Measurements from ENCODE around the gene BICC1. TPM values are rescaled to one million over a fixed set of nuclear protein-coding genes. Genes with fewer than 3 reads are reported as not detected.

The BICC1 gene
- total RNA-seq, 1 experiment from 2014 or later = not detected

DNA sequence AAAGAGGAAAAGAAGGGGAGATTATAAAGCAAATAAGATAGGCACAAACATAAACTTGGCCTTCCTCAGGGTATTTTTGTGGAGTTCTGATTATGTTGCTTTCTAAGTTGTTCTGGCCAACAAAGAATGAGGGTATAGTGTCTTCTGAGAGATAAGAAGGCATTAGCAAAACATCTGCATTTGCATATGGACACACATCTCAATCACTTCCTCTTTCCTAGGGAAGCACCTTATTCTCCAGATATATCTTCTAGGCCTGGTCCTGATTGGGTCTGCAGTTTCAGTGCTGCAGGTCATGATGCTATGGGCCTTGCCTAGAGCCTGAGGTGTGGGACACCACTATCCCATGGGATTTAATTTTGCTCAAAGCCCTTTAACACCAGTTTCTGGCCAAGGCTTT is 355.0 kb downstream of the BICC1 start:
- Histone ChIP-seq H3K36me3 (ENCODE audit: control insufficient read depth in 1 of 2, insufficient read depth in 2 of 2, low read length in 2 of 2) (no peaks in the 10 kb centered on the region), H3K9me2 (ENCODE audit: insufficient read depth) (no peaks in the 10 kb centered on the region), H3K79me2 (ENCODE audit: insufficient read depth, low read length) (no peaks in the 10 kb centered on the region), H4K20me1 (ENCODE audit: insufficient read depth) (no peaks in the 10 kb centered on the region), H3K27me3 (ENCODE audit: insufficient read depth, low read length) (no peaks in the 10 kb centered on the region), H2AFZ (ENCODE audit: low read depth, low read length, poor library complexity, severe bottlenecking) (no peak overlapping the region), H3K4me2 (ENCODE audit: low read length) (no peak overlapping the region), H3K4me3 (replicated peaks in 1 of 2; ENCODE audit: low read depth in 1 of 2, low read length in 2 of 2) (no peak overlapping the region), H3K9ac (ENCODE audit: low read length) (no peak overlapping the region), H3K9me3 (ENCODE audit: control insufficient read depth in 1 of 2, insufficient read depth in 1 of 2, low read depth in 1 of 2, low read length in 2 of 2) (no peaks in the 10 kb centered on the region), H3K27ac (ENCODE audit: low read depth, low read length) (no peak overlapping the region), H3K4me1 (ENCODE audit: control insufficient read depth in 1 of 2, insufficient read depth in 2 of 2, low read length in 2 of 2) (no peaks in the 10 kb centered on the region)
- intact Hi-C loops (cut with micrococcal nuclease) = no loop called here
- POLR2A ChIA-PET = no interaction called here
- TF ChIP-seq SP1 (IDR thresholded peaks at IDR 0.05; ENCODE audit: low read depth) = no peak
- no peak for TF ChIP-seq SIN3A (IDR thresholded peaks at IDR 0.05; ENCODE audit: low read depth)
- TF ChIP-seq RAD21 (IDR thresholded peaks at IDR 0.05; ENCODE audit: low read depth) = no peak
- no peak for TF ChIP-seq CEBPB (IDR thresholded peaks at IDR 0.05; ENCODE audit: low read depth)
- no peak for TF ChIP-seq EGR1 (IDR thresholded peaks at IDR 0.05; ENCODE audit: low read depth)
- TF ChIP-seq REST (IDR thresholded peaks at IDR 0.05; ENCODE audit: low read depth) = no peak
- no peak for TF ChIP-seq TCF7L2 (IDR thresholded peaks at IDR 0.05; ENCODE audit: borderline replicate concordance, extremely low read depth, insufficient read depth, insufficient read length)
- TF ChIP-seq FOSL1 (IDR thresholded peaks at IDR 0.05; ENCODE audit: low read depth) = no peak
- no peak for TF ChIP-seq JUND (IDR thresholded peaks at IDR 0.05)
- TF ChIP-seq EZH2 (IDR thresholded peaks at IDR 0.05) = no peak
- no peak for TF ChIP-seq ZFX (IDR thresholded peaks at IDR 0.05)
- TF ChIP-seq YY1 (IDR thresholded peaks at IDR 0.05; ENCODE audit: extremely low read depth, insufficient replicate concordance, low read depth, low read length) = no peak
- TF ChIP-seq, protein P1, sequence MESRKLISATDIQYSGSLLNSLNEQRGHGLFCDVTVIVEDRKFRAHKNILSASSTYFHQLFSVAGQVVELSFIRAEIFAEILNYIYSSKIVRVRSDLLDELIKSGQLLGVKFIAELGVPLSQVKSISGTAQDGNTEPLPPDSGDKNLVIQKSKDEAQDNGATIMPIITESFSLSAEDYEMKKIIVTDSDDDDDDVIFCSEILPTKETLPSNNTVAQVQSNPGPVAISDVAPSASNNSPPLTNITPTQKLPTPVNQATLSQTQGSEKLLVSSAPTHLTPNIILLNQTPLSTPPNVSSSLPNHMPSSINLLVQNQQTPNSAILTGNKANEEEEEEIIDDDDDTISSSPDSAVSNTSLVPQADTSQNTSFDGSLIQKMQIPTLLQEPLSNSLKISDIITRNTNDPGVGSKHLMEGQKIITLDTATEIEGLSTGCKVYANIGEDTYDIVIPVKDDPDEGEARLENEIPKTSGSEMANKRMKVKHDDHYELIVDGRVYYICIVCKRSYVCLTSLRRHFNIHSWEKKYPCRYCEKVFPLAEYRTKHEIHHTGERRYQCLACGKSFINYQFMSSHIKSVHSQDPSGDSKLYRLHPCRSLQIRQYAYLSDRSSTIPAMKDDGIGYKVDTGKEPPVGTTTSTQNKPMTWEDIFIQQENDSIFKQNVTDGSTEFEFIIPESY (IDR thresholded peaks at IDR 0.05; ENCODE audit: extremely low read depth, insufficient replicate concordance, low read length) = no peak
- TF ChIP-seq POLR2A (IDR thresholded peaks at IDR 0.05; ENCODE audit: borderline replicate concordance, extremely low read depth, insufficient read depth, insufficient read length) = no peak
- no peak for TF ChIP-seq ATF3 (IDR thresholded peaks at IDR 0.05)
- no peak for TF ChIP-seq EZH2phosphoT487 (IDR thresholded peaks at IDR 0.05; ENCODE audit: borderline replicate concordance)
- no peak for TF ChIP-seq ZNF274 (IDR thresholded peaks at IDR 0.05; ENCODE audit: low read depth, low read length)
- no peak for TF ChIP-seq ELF1 (IDR thresholded peaks at IDR 0.05; ENCODE audit: borderline replicate concordance, low read depth)
- TF ChIP-seq, protein P2, sequence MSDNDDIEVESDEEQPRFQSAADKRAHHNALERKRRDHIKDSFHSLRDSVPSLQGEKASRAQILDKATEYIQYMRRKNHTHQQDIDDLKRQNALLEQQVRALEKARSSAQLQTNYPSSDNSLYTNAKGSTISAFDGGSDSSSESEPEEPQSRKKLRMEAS (IDR thresholded peaks at IDR 0.05) = no peak
- no peak for TF ChIP-seq SRF (IDR thresholded peaks at IDR 0.05; ENCODE audit: low read depth)
- RAD21 ChIA-PET (ENCODE audit: low non-redundant PET in 1 of 2, low total read pairs in 2 of 2, uncharacterized antibody in 2 of 2, unreplicated experiment in 2 of 2) = no interaction called here
- no peak for ATAC-seq
- no TSS peak for BruUV-seq (replicated peaks)
- no peak for DNase-seq (ENCODE audit: low read depth, low spot score)
- CTCF ChIA-PET = no interaction called here
